K562 (cell line): ENCODE measurements around the gene NEMF. TPM values are rescaled to one million over a fixed set of nuclear protein-coding genes. Genes with fewer than 3 reads are reported as not detected.
A peak's percentile ranks its signal among the peaks of the same experiment; 100 is the strongest.

Experiments
- ATAC-seq: fragments of 200-7000 bp; cut with Tn5 transposase; 3 replicates; pipeline ENCODE4 v1.9.1; 2020; ENCODE audit warnings: moderate library complexity
- Bru-seq: library from RNA; stranded (reverse); fragments of 400-500 nt; gene quantifications from one replicate; lab custom pipeline; 2021; lab: Mats Ljungman, UMichigan
- BruChase-seq, 2 experiments: library from RNA; stranded (reverse); fragments of 400-500 nt; gene quantifications; one replicate each; lab custom pipeline; 2021; lab: Mats Ljungman, UMichigan
- BruUV-seq: library from RNA; stranded (reverse); fragments of 400-500 nt; replicated peaks from 2 replicates; lab custom pipeline; 2021; lab: Mats Ljungman, UMichigan
- CTCF ChIA-PET: fragments of 300-600 bp; formaldehyde crosslinking; extraction: SDS; loops from one replicate; lab custom pipeline; 2021; ENCODE audit warnings: low intra/inter-chr PET ratio; lab: Yijun Ruan, JAX
- POLR2A ChIA-PET: fragments of 300-600, 350-650 bp; sonication (Branson Sonifier 250); formaldehyde crosslinking; extraction: SDS; loops from one replicate; lab custom pipeline; 2021; ENCODE audit warnings: antibody characterized with exemption, inconsistent platforms; lab: Yijun Ruan, JAX
- DNase-seq, 4 experiments: peaks; one replicate each; pipeline versions ENCODE4 v3.0.0 to v3.0.0-alpha.2; 2011 to 2018; ENCODE audit warnings: low spot score in 3 of 4, mixed read lengths in 3 of 4; ENCODE audit errors: extremely low read depth in 1 of 4
- FAIRE-seq: peaks from 2 replicates; lab custom pipeline; 2011; peaks lifted over from hg19 to GRCh38; lab: Jason Lieb, UNC
- H2AFZ ChIP-seq: 2 replicates; pipeline ENCODE4 v1.6.0; 2011; ENCODE audit warnings: low read depth, low read length, control low read depth, inconsistent platforms
- H3K27ac ChIP-seq: fragments of 200-600 bp; 3 replicates; pipeline ENCODE4 v1.8.0; 2011; ENCODE audit warnings: low read depth, mild to moderate bottlenecking, control low read depth, inconsistent platforms, low read length, moderate library complexity, mixed read lengths; ENCODE audit errors: extremely low read depth
- H3K27me3 ChIP-seq, 2 experiments: fragments of 300-600 bp in 1 of 2; 2 replicates in 1 of 2; 3 replicates in 1 of 2; pipeline versions ENCODE4 v1.6.0 to v1.8.0; 2011; ENCODE audit warnings: inconsistent platforms in 2 of 2, low read length in 2 of 2, mild to moderate bottlenecking in 1 of 2, mixed read lengths in 1 of 2, moderate library complexity in 1 of 2; ENCODE audit not compliant: control insufficient read depth in 2 of 2, insufficient read depth in 2 of 2
- H3K36me3 ChIP-seq: fragments of 300-600 bp; 3 replicates; pipeline ENCODE4 v1.8.0; 2011; ENCODE audit warnings: mild to moderate bottlenecking, low read length, inconsistent platforms; ENCODE audit not compliant: control insufficient read depth, insufficient read depth
- H3K4me1 ChIP-seq, 2 experiments: fragments of 200-600 bp in 1 of 2; replicated peaks in 1 of 2; 2 replicates in 1 of 2; 3 replicates in 1 of 2; pipeline versions ENCODE4 v1.5.1 to v1.8.0; 2011; ENCODE audit warnings: inconsistent platforms in 2 of 2, low read length in 2 of 2, mild to moderate bottlenecking in 1 of 2, mixed read lengths in 1 of 2, moderate library complexity in 1 of 2; ENCODE audit not compliant: control insufficient read depth in 2 of 2, insufficient read depth in 2 of 2
- H3K4me2 ChIP-seq: 2 replicates; pipeline ENCODE4 v1.6.1; 2011; ENCODE audit warnings: low read length, control low read depth, inconsistent platforms, mixed read lengths; ENCODE audit not compliant: insufficient read depth
- H3K4me3 ChIP-seq: fragments of 200-600 bp; sonication (generic), shearing (Covaris generic); 2 replicates; pipeline ENCODE4 v1.5.1; 2016; ENCODE audit warnings: control low read depth, inconsistent platforms
- H3K79me2 ChIP-seq: fragments of 200-600 bp; 3 replicates; pipeline ENCODE4 v1.8.0; 2011; ENCODE audit warnings: low read length, inconsistent platforms; ENCODE audit not compliant: control insufficient read depth, insufficient read depth
- H3K9ac ChIP-seq, 2 experiments: 2 replicates each; pipeline versions ENCODE4 v1.6.0 to v1.6.1; 2011; ENCODE audit warnings: low read depth in 2 of 2, low read length in 2 of 2, control low read depth in 1 of 2, inconsistent platforms in 1 of 2, mild to moderate bottlenecking in 1 of 2, mixed read lengths in 1 of 2; ENCODE audit not compliant: insufficient read depth in 1 of 2
- H3K9me1 ChIP-seq: one replicate; pipeline ENCODE4 v1.6.0; 2011; ENCODE audit warnings: inconsistent platforms, mild to moderate bottlenecking, low read length, moderate library complexity; ENCODE audit not compliant: control insufficient read depth, insufficient read depth
- H3K9me3 ChIP-seq: replicated peaks from 2 replicates; pipeline ENCODE4 v1.5.1; 2011; ENCODE audit warnings: low read depth, low read length, inconsistent platforms; ENCODE audit not compliant: control insufficient read depth, insufficient read depth
- H4K20me1 ChIP-seq: replicated peaks from 2 replicates; pipeline ENCODE4 v1.6.1; 2011; ENCODE audit warnings: low read length, inconsistent platforms, mixed read lengths; ENCODE audit not compliant: control insufficient read depth, insufficient read depth
- CHD2 ChIP-seq: IDR thresholded peaks from 2 replicates; pipeline ENCODE4 v1.6.1; 2011; ENCODE audit warnings: low read depth, low read length
- HMBOX1 ChIP-seq: sonication (generic); IDR thresholded peaks from 2 replicates; pipeline ENCODE4 v1.6.1; 2016
- ID3 ChIP-seq, 2 experiments: fragments of 250-450 bp in 1 of 2; fragments of 450-650 bp in 1 of 2; sonication (Bioruptor Pico) in 1 of 2; IDR thresholded peaks; 2 replicates each; pipeline versions ENCODE4 v1.6.1 to v1.8.0; 2016 to 2021; ENCODE audit warnings: mild to moderate bottlenecking in 2 of 2, moderate library complexity in 2 of 2, missing compliant biosample characterization in 1 of 2, missing genetic modification characterization in 1 of 2
- LCOR ChIP-seq: sonication (generic); formaldehyde crosslinking; IDR thresholded peaks from 2 replicates; pipeline ENCODE4 v1.8.0; 2022; ENCODE audit warnings: mild to moderate bottlenecking, missing genetic modification reagents
- NFRKB ChIP-seq: fragments of 450-650 bp; IDR thresholded peaks from 2 replicates; pipeline ENCODE4 v1.6.1; 2016; ENCODE audit warnings: low read depth
- POU5F1 ChIP-seq: fragments of 150-350 bp; IDR thresholded peaks from 2 replicates; pipeline ENCODE4 v1.6.1; 2014; ENCODE audit warnings: borderline replicate concordance, low read length, low read depth, mild to moderate bottlenecking; ENCODE audit not compliant: partially characterized antibody
- RNF2 ChIP-seq: sonication (generic); IDR thresholded peaks from 2 replicates; pipeline ENCODE4 v1.6.1; 2016
- SMAD1 ChIP-seq: fragments of 150-350 bp; IDR thresholded peaks from 2 replicates; pipeline ENCODE4 v1.6.1; 2014; ENCODE audit warnings: low read length, low read depth; ENCODE audit not compliant: partially characterized antibody
- SMAD4 ChIP-seq: fragments of 250-450 bp; sonication (Bioruptor Pico); conservative IDR thresholded peaks from 2 replicates; pipeline ENCODE4 v1.8.0; 2021; ENCODE audit warnings: inconsistent platforms, mild to moderate bottlenecking, moderate library complexity
- ZKSCAN8 ChIP-seq: fragments of 200-800 bp; sonication (Bioruptor generic); IDR thresholded peaks from 2 replicates; pipeline ENCODE4 v1.6.1; 2016; ENCODE audit warnings: missing genetic modification characterization, missing compliant biosample characterization
- ZNF384 ChIP-seq: IDR thresholded peaks from 2 replicates; pipeline ENCODE4 v1.6.1; 2012; ENCODE audit warnings: low read depth, low read length, improper control_type of control experiment
- WGBS: fragments of 100-300 bp; shearing (Covaris generic); methylation state at CpG from one replicate; pipeline ENCODE4 v1.1.6; 2016; ENCODE audit warnings: low coverage, mixed read lengths; ENCODE audit not compliant: insufficient coverage; ENCODE audit errors: missing lambda C conversion rate; 5-methylcytosine and 5-hydroxymethylcytosine counted together
- in situ Hi-C: fragments of 300-500 bp; cut with MboI; formaldehyde crosslinking; loops from 4 replicates; pipeline ENCODE4 v1.15.0; 2018; ENCODE audit warnings: inconsistent platforms, mixed read lengths
- intact Hi-C: fragments of 100-400 bp; cut with micrococcal nuclease; formaldehyde crosslinking; loops from 2 replicates; pipeline ENCODE4 v1.14.2; 2022
- long read RNA-seq, 3 experiments: library from polyadenylated mRNA in 2 of 3; library from RNA in 1 of 3; unstranded in 2 of 3; stranded (forward) in 1 of 3; transcript quantifications; one replicate each; pipeline ENCODE4 v2.0.0, GENCODE V29; 2019 to 2022
- polyA minus RNA-seq, 3 experiments: library from RNA; depleted of rRNA, polyadenylated mRNA; stranded (reverse); fragments of >200 nt; gene quantifications; 2 replicates each; pipeline ENCODE4 v1.2.3, GENCODE V29; 2011
- polyA plus RNA-seq, 8 experiments: library from polyadenylated mRNA; depleted of rRNA in 4 of 8; stranded (reverse) in 5 of 8; unstranded in 3 of 8; fragments of >200 nt; fragmentation: Nextera tagmentation in 2 of 8; fragmentation: Illumina TruSeq in 1 of 8; extraction: Ambion mirVana in 2 of 8; extraction: Trizol in 1 of 8; gene quantifications; 2 replicates each; pipeline versions ENCODE4 v1.2.1 to v1.2.3, GENCODE V29; 2011 to 2014; ENCODE audit warnings: inconsistent platforms in 1 of 8, missing spikeins in 1 of 8
- total RNA-seq, 7 experiments: library from RNA; depleted of rRNA in 6 of 7; stranded (reverse); fragments of >200 nt in 6 of 7; fragmentation: Illumina TruSeq in 2 of 7; extraction: Trizol in 2 of 7; gene quantifications; 2 replicates each; pipeline versions ENCODE4 v1.2.1 to v1.2.3, GENCODE V29; 2011 to 2021; ENCODE audit warnings: low replicate concordance in 1 of 7
- TF ChIP-seq, protein P1 (sequence below): sonication (generic); formaldehyde crosslinking; IDR thresholded peaks from 2 replicates; pipeline ENCODE4 v1.9.0; 2022; ENCODE audit warnings: mild to moderate bottlenecking, missing genetic modification reagents

The NEMF gene
- 151 and 436 TPM in 2 replicates for total RNA-seq (2011; cell fraction: chromatin; rRNA removed; ENCODE audit: low replicate concordance)
- 66.5 and 78.6 TPM in 2 replicates for total RNA-seq (2011; cell fraction: nucleolus; rRNA removed)
- 121 and 142 TPM in 2 replicates for total RNA-seq (2011; cell fraction: nucleoplasm; rRNA removed)
- 58.6 and 59.6 TPM in 2 replicates for total RNA-seq (2014; rRNA removed)
- total RNA-seq (2014; rRNA removed; fragmentation: Illumina TruSeq; extraction: Trizol), result 82.4 and 89.9 TPM in 2 replicates
- total RNA-seq (2015; rRNA removed; fragmentation: Illumina TruSeq; extraction: Trizol), result 94.4 and 104 TPM in 2 replicates
- total RNA-seq (2021), result 60.6 and 61.0 TPM in 2 replicates
- 50.5 and 59.2 TPM in 2 replicates for polyA plus RNA-seq (2011; rRNA removed)
- 4.7 and 12.4 TPM in 2 replicates for polyA plus RNA-seq (2011; cell fraction: cytosol; rRNA removed)
- 55.0 and 74.9 TPM in 2 replicates for polyA plus RNA-seq (2011; cell fraction: nucleus; rRNA removed)
- 29.6 and 43.1 TPM in 2 replicates for polyA plus RNA-seq (2012)
- polyA plus RNA-seq (2014; fragmentation: Illumina TruSeq; extraction: Trizol), result 65.1 and 89.1 TPM in 2 replicates
- 10 to 100 TPM; 38.8 to 73.2 TPM for polyA plus RNA-seq (2014; fragmentation: Nextera tagmentation; extraction: Ambion mirVana)
- 55.9 and 60.0 TPM in 2 replicates for polyA plus RNA-seq (2014; rRNA removed)
- 140 and 166 TPM in 2 replicates for polyA minus RNA-seq (2011; rRNA and poly(A)+ RNA removed)
- polyA minus RNA-seq (2011; cell fraction: cytosol; rRNA and poly(A)+ RNA removed), result 26.8 and 51.8 TPM in 2 replicates
- polyA minus RNA-seq (2011; cell fraction: nucleus; rRNA and poly(A)+ RNA removed), result 80.1 and 150 TPM in 2 replicates
- percentile 85 among the genes with signal in this experiment for Bru-seq, nascent RNA
- percentile 91 among the genes with signal in this experiment for BruChase-seq, experiment 1, labeled RNA remaining after a 2-hour chase
- BruChase-seq, experiment 2, labeled RNA remaining after a 6-hour chase, result percentile 91 among the genes with signal in this experiment
- long read RNA-seq, experiment 1, partial matches to known transcripts, result 77 of 90 reads
- long read RNA-seq, experiment 1, other reads (novel, unspliced or antisense), result 12 of 90 reads
- long read RNA-seq, experiment 2, full-length matches to known transcripts, result 1 of 15 reads
- long read RNA-seq, experiment 2, partial matches to known transcripts, result 3 of 15 reads
- long read RNA-seq, experiment 2, other reads (novel, unspliced or antisense), result 11 of 15 reads
- long read RNA-seq, experiment 3, partial matches to known transcripts, result 54 of 56 reads
- long read RNA-seq, experiment 3, other reads (novel, unspliced or antisense), result 2 of 56 reads

DNA sequence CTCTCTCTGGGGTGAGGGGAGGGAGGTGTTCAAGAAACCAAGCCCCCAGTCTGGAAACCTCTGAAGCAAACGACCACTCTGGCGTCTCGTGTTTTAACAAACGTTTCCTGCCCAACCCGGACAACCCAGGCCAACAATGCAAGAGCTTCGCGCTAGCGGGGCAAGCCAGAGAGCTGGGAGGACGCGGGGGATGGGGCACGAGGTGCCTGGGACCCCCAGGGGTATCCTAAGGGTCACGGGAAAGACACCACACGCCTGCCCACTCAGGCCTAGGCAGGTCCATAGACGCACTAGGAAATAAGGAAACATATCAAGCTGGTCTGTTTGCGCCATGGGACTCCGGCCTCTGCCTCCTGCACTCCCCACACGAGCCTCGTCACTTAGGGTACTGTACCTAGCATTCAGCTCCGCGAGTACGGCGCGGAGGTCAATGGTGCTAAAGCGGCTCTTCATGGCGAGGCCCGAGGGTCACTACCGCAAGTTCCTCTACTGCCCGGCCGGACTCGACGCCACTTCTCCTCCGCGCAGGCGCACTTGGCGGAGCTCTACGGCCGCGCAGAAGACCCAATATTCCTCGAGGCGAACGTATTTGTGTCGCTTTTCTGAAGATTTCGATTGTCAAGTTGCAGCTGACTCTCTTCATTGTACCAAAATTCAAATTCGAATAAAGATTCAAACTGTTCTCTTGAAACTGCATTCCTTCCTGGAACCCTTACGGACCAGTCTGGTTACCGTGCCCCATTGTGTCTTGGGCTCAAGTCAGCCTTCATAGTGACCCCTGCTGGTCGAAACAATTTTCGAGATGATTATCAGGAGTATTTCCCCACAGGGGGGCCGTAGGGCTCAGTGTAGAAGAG is at the start of gene NEMF:
Gene NEMF, minus strand, starts transcription at position 488 of the 857 bp plus-strand sequence. Its CDS starts 35 bp downstream, at position 453.
- peak within 1 kb of the TSS; percentile 97 for H2AFZ ChIP-seq
- ChIA-PET CTCF (interaction anchor here (0.6 to 1.1 kb wide), 3 partner anchors 9 to 254 kb away, joined by 3 to 4 read pairs (median 3); no protein-coding TSS in a partner anchor), POLR2A (interaction anchor here (0.6 to 4.5 kb wide), 11 partner anchors 9 to 264 kb away, joined by 3 to 32 read pairs (median 4); partner anchors contain the start of genes MGAT2, RPL36AL and VCPKMT)
- peak within 1 kb of the TSS; percentile 84 for H3K4me3 ChIP-seq
- H3K4me1 ChIP-seq, result peaks cover 2 to 4% of the 10 kb centered on the region in 2 experiments; a peak in 4 of 5 replicates
- peaks cover 42% of the 10 kb centered on the region for H3K79me2 ChIP-seq
- BruUV-seq, result TSS peak; percentile 65
- peak within 1 kb of the TSS; percentile 85 for H3K27ac ChIP-seq
- H3K9me3 ChIP-seq, result no peaks in the 10 kb centered on the region
- peaks cover 36% of the 10 kb centered on the region; the same call in 2 of the 3 replicates for H3K36me3 ChIP-seq
- peak within 1 kb of the TSS; percentile 84 to 100 for H3K9ac ChIP-seq
- peak within 1 kb of the TSS; percentile 79 for H3K4me2 ChIP-seq
- no peaks in the 10 kb centered on the region for H3K9me1 ChIP-seq
- DNase-seq (peak; percentile 65 to 89 (median 73)), ATAC-seq (peak; percentile 88), FAIRE-seq (peak; percentile 86)
- in situ Hi-C loops, result loop anchor here (25.0 kb wide), 1 partner anchor 685 kb away; the partner anchor contains the start of gene MAP4K5
- no peaks in the 10 kb centered on the region; a peak in 1 of 5 replicates for H3K27me3 ChIP-seq
- 1% methylated on average over 46 of the region's 49 CpGs for WGBS
- intact Hi-C loops, result loop anchor here (5.0 kb wide), 2 partner anchors 220 to 265 kb away; partner anchors contain the start of gene RPS29
- H4K20me1 ChIP-seq, result no peaks in the 10 kb centered on the region
- TF ChIP-seq, protein P1, sequence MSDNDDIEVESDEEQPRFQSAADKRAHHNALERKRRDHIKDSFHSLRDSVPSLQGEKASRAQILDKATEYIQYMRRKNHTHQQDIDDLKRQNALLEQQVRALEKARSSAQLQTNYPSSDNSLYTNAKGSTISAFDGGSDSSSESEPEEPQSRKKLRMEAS (CRISPR knock-in tag), result 0 out of 2 replicates have a peak, but pooled peaks have one; percentile 16
- no peak for TF ChIP-seq ID3 (CRISPR knock-in tag; IDR thresholded peaks at IDR 0.05)
- TF ChIP-seq ID3 (tag; IDR thresholded peaks at IDR 0.05), result peak; percentile 57; the same call in 1 of the 2 replicates
- TF ChIP-seq NFRKB, result 0 out of 2 replicates have a peak, but pooled peaks have one; percentile 46
- TF ChIP-seq HMBOX1, result 0 out of 2 replicates have a peak, but pooled peaks have one; percentile 22
- TF ChIP-seq RNF2, result 0 out of 2 replicates have a peak, but pooled peaks have one; percentile 17
- no peak for TF ChIP-seq ZKSCAN8 (CRISPR knock-in tag)
- TF ChIP-seq SMAD1, result peak; percentile 69
- 0 out of 2 replicates have a peak, but pooled peaks have one; percentile 41 for TF ChIP-seq LCOR
- TF ChIP-seq CHD2, result no peak
- TF ChIP-seq ZNF384, result no peak
- peak; percentile 85 for TF ChIP-seq POU5F1
- TF ChIP-seq SMAD4 (CRISPR knock-in tag), result 0 out of 2 replicates have a peak, but pooled peaks have one; percentile 10
